GM19463 (cell line): Measurements from ENCODE around the gene GSK3B.

Experiments
- ATAC-seq: cut with Tn5 transposase; IDR thresholded peaks from one replicate; pipeline ENCODE4 v1.9.1; 2021; ENCODE audit warnings: mild to moderate bottlenecking, moderate library complexity; ENCODE audit not compliant: unreplicated experiment

GSK3B gene

DNA sequence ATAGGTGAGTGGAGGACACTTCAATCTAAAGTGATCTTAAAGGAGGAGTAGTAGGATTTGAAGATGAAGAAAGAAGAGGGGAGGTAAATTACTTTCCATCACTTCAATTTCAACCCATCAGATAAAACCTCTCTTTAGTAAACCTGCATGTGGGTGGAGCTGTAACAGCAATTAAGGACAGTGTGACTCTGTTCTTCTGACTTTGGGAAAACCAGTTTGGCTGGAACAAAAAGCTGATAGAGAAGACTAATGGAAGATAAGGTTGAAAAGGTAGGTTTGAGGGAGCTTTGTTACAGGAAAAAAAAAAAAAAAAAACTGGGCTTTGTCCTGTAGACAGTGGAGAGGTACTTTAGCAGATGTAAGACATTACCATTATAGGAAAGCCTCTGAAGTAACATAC lies 4.5 kb upstream of the GSK3B start:
- no peak for ATAC-seq

GRCh38 chr3:120095979-120096426 lies 1.8 kb upstream of the GSK3B start:
- no peak for ATAC-seq

DNA sequence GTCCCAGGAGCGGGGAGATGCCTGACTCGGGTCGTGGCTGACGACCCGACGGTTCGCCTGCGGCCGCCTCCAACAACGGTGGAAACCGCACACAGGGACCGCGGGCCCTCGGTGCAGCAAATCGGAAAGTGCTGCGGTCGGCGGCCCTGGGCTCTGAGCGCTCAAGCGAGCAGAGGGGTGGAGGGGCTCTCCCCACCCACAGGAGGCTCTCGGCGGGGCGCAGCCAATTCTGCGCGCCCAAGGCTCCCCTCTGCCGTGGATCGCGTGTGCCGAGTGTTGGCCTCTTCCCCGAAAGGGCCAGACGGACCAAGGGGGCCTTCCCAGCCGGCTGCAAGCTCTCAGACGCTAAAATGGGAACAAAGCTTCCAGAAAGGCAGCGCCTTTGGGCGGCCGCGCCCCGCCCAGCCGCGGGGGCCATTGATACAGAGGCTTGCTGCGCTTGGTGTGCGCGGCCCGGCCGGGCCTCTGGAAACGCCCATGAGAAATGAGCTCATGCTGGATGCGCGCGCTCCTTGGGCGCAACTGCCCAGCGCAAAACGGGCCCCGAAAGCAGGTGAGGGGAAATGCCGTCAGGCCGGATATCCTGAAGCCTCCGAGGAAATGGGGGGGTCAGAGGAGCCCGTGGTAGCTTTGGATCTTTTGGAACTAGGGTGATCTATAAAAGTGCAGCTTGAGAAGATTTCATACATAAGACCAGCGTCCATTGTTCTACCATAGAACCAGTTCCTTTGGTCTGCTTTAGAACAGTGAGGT lies 1.2 kb upstream of the GSK3B start:
- peak; percentile 37 for ATAC-seq

DNA sequence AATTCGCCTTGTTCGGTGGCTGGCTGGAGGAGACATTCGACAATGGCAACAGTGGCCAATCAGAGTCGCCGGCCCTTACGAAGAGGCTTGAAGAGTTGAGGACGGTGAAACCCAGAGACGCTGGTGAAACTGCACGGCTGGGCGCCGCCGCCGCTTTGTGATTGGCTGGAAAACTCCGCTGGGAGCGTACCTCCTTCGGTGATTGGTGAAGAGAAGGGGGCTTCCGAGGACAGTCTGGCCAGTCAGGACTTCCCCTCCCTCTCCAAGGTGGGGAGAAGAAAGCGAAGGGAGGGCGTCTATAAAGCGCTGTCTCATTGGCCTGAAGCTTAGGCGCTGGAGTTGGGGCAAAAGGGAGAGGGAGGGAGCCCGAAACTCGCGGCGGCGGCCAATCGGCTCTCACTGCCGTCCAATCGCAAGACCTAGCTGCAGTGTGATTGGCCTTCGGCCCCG lies 554 bp upstream of the GSK3B start:
- peak; percentile 61 for ATAC-seq

DNA sequence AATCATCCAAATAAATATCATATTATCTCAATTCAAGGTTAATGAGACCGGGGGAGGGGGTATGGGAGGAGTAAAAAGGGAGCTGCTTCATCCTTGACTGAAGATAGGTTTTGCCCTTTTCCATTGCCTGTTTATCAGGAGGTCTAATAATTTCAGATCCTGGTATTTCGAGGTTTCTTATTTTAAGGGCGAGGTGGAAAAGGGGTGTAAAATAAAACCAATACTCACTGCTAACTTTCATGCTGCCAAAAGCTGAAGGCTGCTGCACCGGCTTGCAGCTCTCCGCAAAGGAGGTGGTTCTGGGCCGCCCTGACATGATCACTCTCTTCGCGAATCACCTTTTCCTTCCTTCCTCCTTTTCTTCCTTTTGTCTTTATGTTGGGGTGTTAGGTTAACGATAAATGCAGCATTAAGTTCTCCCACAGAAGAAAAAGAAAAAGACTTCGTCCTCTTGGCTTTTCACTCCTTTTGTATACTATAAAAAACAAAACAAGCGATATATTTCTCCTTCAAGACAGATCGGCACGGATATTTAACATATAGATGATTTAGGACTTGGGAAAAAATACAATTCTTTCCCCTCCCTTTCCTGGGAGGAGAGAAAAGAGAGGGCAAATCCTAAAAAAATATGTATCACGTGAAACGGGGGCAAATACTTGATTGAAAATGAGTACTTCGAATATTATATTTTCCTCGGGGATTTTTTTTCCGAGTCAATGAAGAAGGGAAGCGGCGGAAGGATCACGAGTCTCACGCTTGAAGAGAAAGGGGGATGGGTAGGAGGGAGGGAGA lies 932 bp downstream of the GSK3B start:
- no peak for ATAC-seq

DNA sequence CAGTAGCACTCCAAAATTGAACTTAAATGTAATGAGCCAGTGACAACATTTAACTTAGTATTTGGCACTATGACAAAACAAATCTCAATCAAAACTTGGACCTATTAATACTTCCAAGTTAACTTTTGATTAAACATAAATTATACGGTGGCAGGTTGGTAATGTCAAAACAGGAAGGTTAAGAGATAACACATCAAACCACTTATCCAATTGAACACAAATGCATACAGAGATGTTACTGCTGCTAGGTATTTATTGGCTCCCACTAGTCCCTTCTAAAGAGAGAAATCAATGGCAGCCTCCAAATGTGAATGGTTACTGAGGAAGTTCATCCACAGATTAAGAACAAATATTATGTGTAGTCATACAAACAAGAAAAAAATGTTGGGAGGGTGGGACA lies 1.8 kb downstream of the GSK3B start:
- ATAC-seq: no peak

DNA sequence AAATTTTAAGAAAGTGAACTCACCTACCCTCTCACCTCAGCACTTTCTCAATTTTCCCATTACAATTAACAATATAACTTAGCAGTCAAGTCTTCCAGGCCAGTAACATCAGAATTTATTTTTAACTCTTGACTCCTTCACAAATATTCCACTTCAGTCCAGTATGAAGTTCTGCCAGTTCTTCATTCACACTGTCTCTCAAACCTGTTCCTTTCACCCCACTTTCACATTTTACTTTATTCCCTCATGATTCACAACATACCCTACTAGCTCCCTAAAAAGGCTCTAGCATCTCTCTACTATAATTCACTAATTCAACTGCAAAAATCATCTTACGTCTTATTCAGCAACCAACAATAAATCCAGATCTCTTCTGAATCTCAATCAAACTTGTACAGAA lies 3.8 kb downstream of the GSK3B start:
- ATAC-seq: no peak

- ATAC-seq: no peak
Measured at GRCh38 chr3:120089089-120089488, 5.2 kb downstream of the GSK3B start.

DNA sequence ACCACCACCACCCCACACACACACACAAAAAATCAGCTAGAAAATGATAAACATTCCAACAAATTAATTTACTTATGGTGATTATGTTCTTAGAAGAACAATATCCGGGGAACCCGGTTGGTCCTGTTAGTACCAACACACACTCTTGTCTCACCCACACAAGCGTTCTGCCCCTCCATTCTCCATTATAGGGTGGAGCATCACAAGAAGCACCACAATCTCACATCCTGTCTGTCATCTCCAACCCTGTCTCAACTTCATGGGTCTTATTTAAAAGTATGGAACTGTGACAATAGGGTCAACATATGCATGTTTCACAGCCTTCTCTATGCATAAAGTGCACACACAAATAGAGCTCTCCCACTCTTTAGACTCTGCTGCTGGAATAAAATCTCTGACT lies 5.6 kb downstream of the GSK3B start:
- no peak for ATAC-seq

GRCh38 chr3:120081719-120082118 lies 12.5 kb downstream of the GSK3B start:
- ATAC-seq: peak; percentile 68

GRCh38 chr3:120080836-120081235 lies 13.4 kb downstream of the GSK3B start:
- ATAC-seq: no peak

- no peak for ATAC-seq
Measured at GRCh38 chr3:120077731-120078130, 16.5 kb downstream of the GSK3B start.

GRCh38 chr3:120072867-120073525 lies 21.3 kb downstream of the GSK3B start:
- no peak for ATAC-seq

DNA sequence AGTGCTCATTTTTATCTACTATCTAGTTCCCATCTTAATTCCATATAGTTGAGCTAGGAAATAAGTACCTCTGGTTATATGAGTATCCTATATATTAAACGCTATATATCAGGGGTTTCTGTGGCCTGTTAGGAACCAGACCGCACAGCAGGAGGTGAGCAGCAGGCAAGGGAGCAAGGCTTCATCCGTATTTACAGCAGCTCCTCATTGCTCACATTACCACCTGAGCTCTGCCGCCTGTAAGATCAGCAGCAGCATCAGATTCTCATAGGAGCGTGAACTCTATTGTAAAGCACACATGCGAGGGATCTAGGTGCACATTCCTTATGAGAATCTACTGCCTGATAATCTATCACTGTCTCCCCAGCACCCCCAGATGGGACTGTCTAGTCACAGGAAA lies 23.0 kb downstream of the GSK3B start:
- no peak for ATAC-seq

DNA sequence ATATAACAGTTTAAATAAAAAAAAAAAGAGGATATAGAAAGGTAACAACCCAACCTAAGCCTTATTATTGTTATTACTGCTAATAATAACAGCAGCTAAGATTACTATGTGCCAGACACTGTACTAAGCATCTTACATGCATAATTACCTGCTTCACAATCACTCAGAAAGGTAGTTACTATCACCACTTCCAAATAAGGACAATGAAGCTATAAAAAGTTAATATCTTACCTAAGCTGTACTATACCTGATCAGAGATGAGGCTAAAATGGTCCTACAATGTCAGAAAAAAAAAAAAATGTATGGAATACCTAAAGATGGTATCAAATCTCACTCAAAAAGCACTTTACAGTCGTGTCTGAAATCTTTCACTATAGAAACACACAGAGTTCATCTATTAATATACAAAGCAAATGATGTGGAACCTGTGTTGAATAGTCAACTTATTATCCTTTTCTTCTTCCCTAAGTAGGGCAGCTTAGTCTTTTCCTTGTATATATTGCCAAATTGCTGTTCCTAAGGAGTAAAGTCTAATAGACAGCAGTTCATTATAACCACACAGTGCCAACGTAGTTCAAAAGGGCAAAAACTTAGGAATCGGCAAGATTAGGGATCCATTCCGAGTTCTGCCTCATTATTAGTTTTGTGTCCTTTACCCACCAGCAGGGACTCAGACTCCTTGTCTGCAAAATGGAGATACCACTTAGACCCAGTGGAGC lies 23.8 kb downstream of the GSK3B start:
- no peak for ATAC-seq

DNA sequence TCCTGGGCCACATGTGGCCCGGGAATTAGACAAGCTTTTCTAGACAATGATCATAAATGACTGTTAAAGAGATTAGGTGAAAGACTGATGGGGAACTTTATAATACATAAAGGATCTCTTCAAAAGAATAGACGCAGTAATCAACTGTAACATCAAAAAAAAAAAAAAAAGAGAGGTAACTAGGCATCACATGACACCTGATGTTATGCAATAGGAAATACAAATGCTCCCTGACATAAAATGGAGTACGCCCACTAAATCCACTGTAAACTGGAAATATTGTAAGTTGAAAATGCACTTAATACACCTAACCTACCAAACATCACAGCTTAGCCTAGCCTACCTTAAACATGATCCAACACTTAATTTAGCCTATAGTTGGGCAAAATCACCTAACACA lies 27.2 kb downstream of the GSK3B start:
- ATAC-seq: no peak

- no peak for ATAC-seq
Measured at GRCh38 chr3:120066634-120067033, 27.6 kb downstream of the GSK3B start.

DNA sequence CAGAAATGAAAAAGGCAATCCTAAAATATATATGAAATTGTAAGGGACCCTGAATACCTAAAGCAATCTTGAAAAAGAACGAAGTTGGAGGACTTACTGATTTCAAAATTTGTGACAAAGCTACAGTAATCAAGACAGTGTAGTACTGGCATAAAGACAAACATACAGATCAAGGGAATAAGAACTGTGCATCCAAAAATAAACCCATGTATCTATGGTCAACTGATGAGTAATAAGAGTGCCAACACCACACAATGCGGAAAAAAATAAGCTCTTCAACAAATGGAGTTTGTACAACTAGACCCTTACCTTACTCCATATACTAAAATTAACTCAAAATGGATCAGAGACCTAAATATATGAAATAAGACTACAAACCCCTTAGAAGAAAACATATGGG lies 29.6 kb downstream of the GSK3B start:
- no peak for ATAC-seq

DNA sequence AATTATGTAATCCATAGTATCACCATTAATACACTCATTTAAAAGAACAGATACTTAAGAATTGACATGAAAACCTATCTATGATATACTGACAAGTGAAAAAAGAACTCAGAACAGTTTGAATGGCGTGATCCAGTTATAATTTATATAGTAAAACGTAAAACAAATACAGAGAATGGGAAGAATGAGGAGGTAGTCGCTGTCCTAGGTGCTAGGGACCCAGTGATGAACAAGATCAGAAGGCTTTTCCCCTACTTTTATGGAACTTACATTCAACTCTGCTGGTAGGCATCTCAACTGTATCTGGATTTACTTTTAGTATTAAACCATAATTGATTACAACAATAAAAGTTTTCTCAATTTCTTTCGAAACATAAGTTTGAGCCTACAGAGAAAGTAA lies 31.8 kb downstream of the GSK3B start:
- ATAC-seq: no peak

- no peak for ATAC-seq
Measured at GRCh38 chr3:120059081-120059864, 35.0 kb downstream of the GSK3B start.
